ENCODE data around the gene CRTC1.

Gene CRTC1

DNA sequence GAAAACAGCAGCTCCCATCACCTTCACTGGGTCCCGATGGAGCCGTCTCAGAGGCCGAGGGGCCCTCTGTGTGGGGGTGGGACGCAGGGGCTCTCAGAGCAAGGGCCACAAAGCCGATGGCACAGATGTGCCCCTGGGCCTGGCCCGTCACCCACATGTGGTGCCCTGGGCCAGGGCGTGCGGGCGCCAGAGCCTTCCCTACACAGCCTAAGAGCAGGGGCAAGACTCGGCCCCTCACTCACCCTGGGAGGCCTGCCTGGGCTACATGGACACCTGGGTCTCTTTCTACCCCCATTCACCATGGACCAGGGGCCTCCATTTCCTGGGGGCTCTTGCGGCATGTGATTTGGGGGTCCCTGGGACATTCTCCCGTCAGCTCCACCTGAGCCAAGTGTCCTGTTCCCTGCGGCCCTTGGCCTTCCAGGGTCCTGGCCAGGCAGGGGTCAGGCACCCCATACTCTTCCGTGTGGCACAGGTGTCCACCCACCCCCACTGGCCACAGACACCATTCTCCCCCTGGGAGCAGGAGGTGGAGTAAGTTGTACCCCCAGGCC is 97.6 kb downstream of the CRTC1 start:
- no peak for TF ChIP-seq ZFX (IDR thresholded peaks at IDR 0.05; ENCODE audit: borderline replicate concordance)
- TF ChIP-seq, protein P1, sequence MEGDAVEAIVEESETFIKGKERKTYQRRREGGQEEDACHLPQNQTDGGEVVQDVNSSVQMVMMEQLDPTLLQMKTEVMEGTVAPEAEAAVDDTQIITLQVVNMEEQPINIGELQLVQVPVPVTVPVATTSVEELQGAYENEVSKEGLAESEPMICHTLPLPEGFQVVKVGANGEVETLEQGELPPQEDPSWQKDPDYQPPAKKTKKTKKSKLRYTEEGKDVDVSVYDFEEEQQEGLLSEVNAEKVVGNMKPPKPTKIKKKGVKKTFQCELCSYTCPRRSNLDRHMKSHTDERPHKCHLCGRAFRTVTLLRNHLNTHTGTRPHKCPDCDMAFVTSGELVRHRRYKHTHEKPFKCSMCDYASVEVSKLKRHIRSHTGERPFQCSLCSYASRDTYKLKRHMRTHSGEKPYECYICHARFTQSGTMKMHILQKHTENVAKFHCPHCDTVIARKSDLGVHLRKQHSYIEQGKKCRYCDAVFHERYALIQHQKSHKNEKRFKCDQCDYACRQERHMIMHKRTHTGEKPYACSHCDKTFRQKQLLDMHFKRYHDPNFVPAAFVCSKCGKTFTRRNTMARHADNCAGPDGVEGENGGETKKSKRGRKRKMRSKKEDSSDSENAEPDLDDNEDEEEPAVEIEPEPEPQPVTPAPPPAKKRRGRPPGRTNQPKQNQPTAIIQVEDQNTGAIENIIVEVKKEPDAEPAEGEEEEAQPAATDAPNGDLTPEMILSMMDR (IDR thresholded peaks at IDR 0.05), result no peak
- H3K27ac ChIP-seq, result no peak overlapping the region

DNA sequence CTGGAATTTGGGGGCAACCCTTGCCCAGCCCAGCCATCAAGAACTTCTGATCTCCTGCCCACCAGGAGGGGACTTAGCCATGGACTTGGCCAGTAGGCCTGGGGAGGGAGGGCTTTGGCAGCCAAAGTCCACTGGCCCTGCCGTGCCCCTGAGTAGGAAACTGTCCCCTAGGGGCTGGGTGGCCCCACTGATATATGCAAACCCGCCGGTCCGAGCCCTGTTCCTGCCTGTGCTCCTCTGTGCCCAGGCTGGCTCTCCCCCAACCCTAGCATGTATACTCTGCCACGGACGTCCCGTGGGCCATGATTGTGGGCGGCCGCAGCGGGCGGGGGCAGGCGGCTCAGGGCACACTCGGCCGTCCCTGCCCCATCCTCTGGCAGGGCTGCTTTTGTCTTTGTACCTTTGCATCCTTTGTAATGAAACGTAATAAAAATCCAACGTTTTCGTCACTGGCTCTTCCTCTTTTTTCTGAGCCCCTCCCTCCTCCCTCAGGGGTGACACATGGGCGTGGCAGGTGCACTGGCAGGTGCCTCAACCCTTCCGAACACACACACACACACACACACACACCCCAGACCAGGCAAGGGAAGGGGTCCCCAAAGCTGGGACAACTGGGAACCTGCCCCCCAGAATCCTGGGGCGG is 98.5 kb downstream of the CRTC1 start:
- no peak overlapping the region for H3K27ac ChIP-seq
- TF ChIP-seq, protein P1 (IDR thresholded peaks at IDR 0.05), result no peak
- no peak for TF ChIP-seq ZFX (IDR thresholded peaks at IDR 0.05; ENCODE audit: borderline replicate concordance)

DNA sequence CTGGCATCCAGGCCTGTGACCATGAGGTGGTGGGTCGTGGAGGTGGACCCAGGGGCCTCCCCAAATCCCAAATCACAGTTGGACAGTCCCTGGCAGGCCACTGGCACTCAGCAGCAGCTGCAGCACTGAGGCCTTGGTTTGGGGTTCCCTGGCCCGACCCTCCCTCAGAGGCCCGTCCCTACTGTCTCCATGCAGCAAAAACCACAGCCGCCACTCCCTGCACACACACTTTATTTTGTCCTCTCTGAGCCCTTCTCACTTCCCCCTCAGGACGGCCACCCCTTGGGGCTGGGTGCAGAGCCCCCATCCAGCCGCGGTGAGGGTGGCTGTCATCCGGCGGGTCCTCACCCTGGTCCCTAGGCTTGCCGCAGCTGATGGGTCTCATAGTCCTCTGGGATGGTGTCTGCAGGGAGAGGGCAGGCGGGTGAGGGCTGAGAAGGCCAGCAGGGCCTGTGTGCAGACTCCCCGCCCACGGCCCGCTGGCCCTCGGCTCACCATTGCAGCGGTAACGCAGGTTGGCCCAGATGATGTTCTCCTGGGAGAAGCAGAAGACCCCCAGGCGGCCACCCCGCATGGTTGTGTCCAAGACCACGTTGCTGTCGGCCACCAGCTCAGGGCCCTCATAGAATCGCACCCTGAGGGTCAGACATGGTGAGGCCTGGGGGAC is 99.2 kb downstream of the CRTC1 start:
- H3K27ac ChIP-seq, result no peak overlapping the region
- no peak for TF ChIP-seq ZFX (IDR thresholded peaks at IDR 0.05; ENCODE audit: borderline replicate concordance)
- TF ChIP-seq, protein P1 (IDR thresholded peaks at IDR 0.05), result no peak

DNA sequence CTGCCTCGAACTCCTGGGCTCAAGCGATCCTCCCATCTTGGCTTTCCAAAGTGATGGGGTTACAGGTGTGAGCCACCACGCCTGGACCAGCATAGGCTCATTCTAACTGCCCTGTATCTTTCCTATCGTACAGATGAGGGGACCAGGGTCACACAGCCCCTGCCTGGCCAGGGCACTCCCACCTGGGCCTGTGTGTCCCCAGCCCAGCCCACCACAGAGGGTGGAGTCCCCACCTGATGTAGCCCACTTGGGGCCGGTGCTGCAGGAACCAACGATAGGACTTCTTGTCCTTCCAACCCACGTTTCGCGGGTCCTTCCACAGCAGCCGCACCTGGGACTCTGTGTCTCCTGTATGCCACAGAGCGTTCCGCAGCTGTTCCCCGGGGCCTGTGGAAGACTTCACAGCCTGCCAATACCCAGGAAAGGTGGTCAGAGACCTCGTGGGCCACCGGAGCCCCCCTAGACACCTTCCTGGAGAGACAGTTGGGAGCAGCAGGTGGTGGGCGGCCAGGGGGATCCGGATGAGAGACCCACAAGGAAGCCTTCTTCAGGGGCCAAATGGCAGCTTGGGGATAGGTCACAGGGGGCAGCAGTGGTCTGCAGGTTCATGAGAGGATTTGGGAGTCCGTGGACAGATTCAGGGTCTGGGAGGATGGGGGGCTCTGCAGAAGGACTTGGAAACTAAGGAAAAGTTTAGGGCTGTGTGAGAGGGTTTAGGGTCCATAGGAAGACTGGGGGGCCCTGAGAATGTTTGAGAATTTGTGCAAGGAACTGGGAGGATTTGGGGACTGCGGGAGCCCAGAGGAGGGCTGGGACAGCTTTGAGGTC is 100.7 kb downstream of the CRTC1 start:
- TF ChIP-seq, protein P1 (IDR thresholded peaks at IDR 0.05), result no peak
- TF ChIP-seq ZFX (IDR thresholded peaks at IDR 0.05; ENCODE audit: borderline replicate concordance), result no peak
- no peak overlapping the region for H3K27ac ChIP-seq

DNA sequence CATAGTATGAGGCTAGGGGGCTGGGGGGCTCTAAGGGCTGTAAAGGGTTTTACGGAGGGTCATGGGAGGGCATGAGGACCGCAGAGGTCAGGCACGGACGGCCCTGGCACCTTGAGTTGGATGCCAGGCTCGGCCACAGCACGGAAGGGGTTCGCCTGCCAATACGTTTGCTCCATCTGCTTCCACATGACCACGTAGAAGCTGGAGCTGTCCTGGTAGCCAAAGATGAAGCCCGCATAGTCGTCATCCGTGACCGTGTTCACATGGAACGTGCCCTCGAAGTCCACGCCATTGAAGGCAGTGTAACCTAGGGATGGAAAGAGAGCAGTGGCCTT is 101.3 kb downstream of the CRTC1 start:
- no peak overlapping the region for H3K27ac ChIP-seq
- TF ChIP-seq, protein P1 (IDR thresholded peaks at IDR 0.05), result no peak
- TF ChIP-seq ZFX (IDR thresholded peaks at IDR 0.05; ENCODE audit: borderline replicate concordance), result no peak

DNA sequence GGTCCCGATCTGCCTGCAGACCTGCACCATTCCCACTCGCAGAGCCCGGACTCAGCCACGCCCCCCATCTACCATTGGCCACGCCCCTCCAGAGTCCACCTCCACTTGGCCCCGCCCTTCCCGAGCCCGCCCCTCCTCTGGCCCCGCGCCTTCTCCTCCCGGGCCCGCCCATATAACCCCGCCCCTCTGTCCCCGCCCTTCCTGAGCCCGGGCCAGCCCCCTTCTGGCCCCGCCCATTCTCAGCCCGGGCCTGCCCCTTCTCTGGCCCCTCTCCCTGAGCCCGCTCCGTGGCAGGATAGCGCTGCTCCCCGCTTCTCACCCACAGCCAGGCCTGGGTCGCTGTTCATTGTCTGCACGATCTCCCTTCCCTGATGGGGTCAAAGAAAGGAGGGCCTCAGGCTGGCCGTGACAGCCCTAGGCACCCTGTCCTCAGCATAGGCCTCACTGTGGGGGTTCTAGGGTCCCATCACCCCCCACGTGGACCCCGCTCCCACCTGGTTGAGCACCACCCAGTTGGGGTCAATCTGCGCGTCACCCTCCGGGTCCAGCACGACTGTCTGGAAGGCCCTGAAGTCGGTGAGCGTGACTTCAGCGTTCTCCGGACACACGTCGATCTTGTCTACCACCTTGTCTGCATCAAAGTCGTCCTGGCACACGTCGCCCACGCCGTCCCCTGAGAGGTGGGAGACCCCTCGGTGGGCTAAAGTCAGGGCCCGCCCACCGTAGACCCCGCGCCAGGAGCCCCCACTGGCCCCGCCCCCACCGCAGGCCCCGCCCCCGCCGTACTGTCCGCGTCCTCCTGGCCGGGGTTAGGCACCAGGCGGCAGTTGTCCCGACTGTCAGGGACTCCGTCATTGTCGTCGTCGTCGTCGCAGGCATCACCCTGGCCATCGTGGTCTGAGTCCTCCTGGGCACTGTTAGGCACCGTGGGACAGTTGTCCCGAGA is 102.0 kb downstream of the CRTC1 start:
- TF ChIP-seq, protein P1 (IDR thresholded peaks at IDR 0.05), result no peak
- no peak for TF ChIP-seq ZFX (IDR thresholded peaks at IDR 0.05; ENCODE audit: borderline replicate concordance)
- H3K27ac ChIP-seq, result no peak overlapping the region
